HEK293T (cell line): ENCODE measurements around the gene FOXK2.

Experiments
- ARNT ChIP-seq: fragments of 450-650 bp; IDR thresholded peaks from 2 replicates; pipeline ENCODE4 v1.6.1; 2017; ENCODE audit warnings: mild to moderate bottlenecking
- BHLHE40 ChIP-seq: fragments of 450-650 bp; IDR thresholded peaks from 2 replicates; pipeline ENCODE4 v1.6.1; 2016; ENCODE audit warnings: mild to moderate bottlenecking, moderate library complexity, borderline replicate concordance
- ELF4 ChIP-seq: fragments of 450-650 bp; IDR thresholded peaks from 2 replicates; pipeline ENCODE4 v1.6.1; 2017; ENCODE audit warnings: antibody characterized with exemption
- FOXA1 ChIP-seq: fragments of 450-650 bp; IDR thresholded peaks from 2 replicates; pipeline ENCODE4 v1.6.1; 2016; ENCODE audit warnings: mild to moderate bottlenecking
- FOXK2 ChIP-seq: fragments of 450-650 bp; IDR thresholded peaks from 2 replicates; pipeline ENCODE4 v1.6.1; 2016; ENCODE audit warnings: mild to moderate bottlenecking
- HDGF ChIP-seq: fragments of 450-650 bp; IDR thresholded peaks from 2 replicates; pipeline ENCODE4 v1.6.1; 2017; ENCODE audit warnings: antibody characterized with exemption, borderline replicate concordance
- LEF1 ChIP-seq: fragments of 450-650 bp; IDR thresholded peaks from 2 replicates; pipeline ENCODE4 v1.6.1; 2017; ENCODE audit warnings: mild to moderate bottlenecking, borderline replicate concordance
- NFRKB ChIP-seq: fragments of 450-650 bp; IDR thresholded peaks from 2 replicates; pipeline ENCODE4 v1.6.1; 2016; ENCODE audit warnings: mild to moderate bottlenecking, moderate library complexity
- PKNOX1 ChIP-seq: fragments of 450-650 bp; IDR thresholded peaks from 2 replicates; pipeline ENCODE4 v1.6.1; 2016
- SP1 ChIP-seq: fragments of 450-650 bp; IDR thresholded peaks from 2 replicates; pipeline ENCODE4 v1.6.1; 2017
- SUZ12 ChIP-seq: fragments of 450-650 bp; IDR thresholded peaks from 2 replicates; pipeline ENCODE4 v1.6.1; 2016; ENCODE audit warnings: mild to moderate bottlenecking
- TARDBP ChIP-seq: fragments of 450-650 bp; IDR thresholded peaks from 2 replicates; pipeline ENCODE4 v1.6.1; 2016
- ZNF384 ChIP-seq: fragments of 450-650 bp; IDR thresholded peaks from 2 replicates; pipeline ENCODE4 v1.6.1; 2016

GRCh38 chr17:82593590-82594087 is 74.1 kb downstream of the FOXK2 start:
- TF ChIP-seq SP1 (no peak), SUZ12 (no peak), BHLHE40 (no peak), FOXK2 (no peak), FOXA1 (no peak), TARDBP (no peak), ARNT (no peak), ELF4 (no peak), NFRKB (no peak), LEF1 (no peak), ZNF384 (no peak), HDGF (no peak), PKNOX1 (no peak)
